DND-41 (cell line): ENCODE data around the gene HOXB7.

Experiments
- EZH2 ChIP-seq: IDR thresholded peaks from 3 replicates; pipeline ENCODE4 v1.6.1; 2012; ENCODE audit warnings: borderline replicate concordance, low read depth, mild to moderate bottlenecking, moderate library complexity, low read length, inconsistent platforms; ENCODE audit not compliant: severe bottlenecking
- TF ChIP-seq, protein P1 (sequence below): IDR thresholded peaks from 2 replicates; pipeline ENCODE4 v1.5.1; 2012; ENCODE audit warnings: borderline replicate concordance, low read length, moderate library complexity, mild to moderate bottlenecking; ENCODE audit not compliant: poor library complexity, severe bottlenecking; ENCODE audit errors: extremely low read depth

- TF ChIP-seq, protein P1, sequence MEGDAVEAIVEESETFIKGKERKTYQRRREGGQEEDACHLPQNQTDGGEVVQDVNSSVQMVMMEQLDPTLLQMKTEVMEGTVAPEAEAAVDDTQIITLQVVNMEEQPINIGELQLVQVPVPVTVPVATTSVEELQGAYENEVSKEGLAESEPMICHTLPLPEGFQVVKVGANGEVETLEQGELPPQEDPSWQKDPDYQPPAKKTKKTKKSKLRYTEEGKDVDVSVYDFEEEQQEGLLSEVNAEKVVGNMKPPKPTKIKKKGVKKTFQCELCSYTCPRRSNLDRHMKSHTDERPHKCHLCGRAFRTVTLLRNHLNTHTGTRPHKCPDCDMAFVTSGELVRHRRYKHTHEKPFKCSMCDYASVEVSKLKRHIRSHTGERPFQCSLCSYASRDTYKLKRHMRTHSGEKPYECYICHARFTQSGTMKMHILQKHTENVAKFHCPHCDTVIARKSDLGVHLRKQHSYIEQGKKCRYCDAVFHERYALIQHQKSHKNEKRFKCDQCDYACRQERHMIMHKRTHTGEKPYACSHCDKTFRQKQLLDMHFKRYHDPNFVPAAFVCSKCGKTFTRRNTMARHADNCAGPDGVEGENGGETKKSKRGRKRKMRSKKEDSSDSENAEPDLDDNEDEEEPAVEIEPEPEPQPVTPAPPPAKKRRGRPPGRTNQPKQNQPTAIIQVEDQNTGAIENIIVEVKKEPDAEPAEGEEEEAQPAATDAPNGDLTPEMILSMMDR: no peak
- no peak for TF ChIP-seq EZH2
Measured at GRCh38 chr17:48610282-48611211, at the start of gene HOXB7.
